Activated naive CD4-positive, alpha-beta T cell (primary cell): ENCODE measurements around the gene JMY.
"Not testable (repeated sequence)": the region's sequence is repeated elsewhere in the genome, so short reads cannot be mapped to it uniquely, and the experiment has no call there.

Experiments
- DNase-seq, 4 experiments: peaks; one replicate each; lab custom pipeline; 2025; lab: John Stamatoyannopoulos, UW

JMY gene

DNA sequence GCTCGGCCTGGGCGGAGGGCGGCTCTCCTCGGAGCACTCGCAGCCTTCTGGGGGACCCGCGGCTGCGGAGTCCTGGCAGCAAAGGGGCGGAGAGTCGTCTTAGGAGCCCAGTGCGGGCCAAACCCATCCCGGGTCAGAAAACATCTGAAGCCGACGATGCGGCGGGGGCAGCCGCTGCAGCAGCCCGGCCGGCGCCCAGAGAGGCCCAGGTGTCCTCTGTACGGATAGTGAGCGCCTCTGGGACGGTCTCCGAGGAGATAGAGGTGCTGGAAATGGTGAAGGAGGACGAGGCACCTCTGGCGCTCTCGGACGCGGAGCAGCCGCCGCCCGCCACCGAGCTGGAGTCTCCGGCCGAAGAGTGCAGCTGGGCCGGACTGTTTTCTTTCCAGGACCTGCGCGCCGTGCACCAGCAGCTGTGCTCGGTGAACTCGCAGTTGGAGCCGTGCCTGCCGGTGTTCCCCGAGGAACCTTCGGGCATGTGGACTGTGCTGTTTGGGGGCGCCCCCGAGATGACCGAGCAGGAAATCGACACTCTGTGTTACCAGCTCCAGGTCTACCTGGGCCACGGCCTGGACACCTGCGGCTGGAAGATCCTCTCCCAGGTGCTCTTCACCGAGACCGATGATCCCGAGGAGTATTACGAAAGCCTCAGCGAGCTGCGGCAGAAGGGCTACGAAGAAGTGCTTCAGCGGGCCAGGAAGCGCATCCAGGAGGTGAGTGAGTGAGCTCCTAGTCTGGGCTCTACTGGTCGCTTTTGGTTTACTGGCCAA lies 1.2 kb downstream of the JMY start:
- DNase-seq: peak; percentile 3 to 18 (median 13)

DNA sequence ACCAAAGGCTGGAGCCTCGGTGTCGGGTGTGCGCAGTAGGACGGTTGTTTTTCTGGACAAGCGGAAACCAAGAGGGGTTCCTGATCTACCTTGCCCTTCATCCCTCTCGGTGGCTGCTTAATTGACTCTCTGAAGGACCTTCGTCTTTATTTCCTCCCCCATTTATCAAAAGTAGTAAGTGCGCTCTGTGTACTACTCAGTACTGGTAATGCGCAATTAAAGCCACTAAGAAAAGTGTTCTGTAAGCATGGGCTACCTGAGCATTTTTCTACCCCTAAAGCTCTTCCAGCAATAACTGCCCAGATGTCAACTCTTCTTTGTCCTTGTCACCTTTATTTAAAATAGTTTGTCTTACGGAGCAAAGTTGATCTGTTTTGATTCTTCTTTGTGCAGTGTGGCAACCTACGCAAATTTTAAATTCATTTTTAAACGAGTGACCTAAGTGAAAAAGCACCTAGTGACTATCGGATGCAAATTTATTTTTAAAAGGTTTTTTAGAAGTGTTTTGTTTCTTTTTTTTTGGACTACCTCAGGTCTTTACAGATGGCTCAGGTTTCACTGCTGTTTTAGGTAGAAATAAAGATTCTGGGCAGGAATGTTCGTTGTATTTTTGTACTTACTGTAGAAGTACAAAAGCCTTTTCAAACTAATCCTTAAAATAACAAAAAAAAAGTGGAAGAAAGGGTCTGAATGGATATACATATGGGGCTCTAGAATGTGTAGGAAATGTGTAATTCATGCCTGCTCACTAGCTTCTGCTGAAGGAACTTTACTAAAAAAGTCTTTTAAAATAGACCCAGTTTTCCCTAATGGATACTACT lies 2.0 kb downstream of the JMY start:
- no peak for DNase-seq

DNA sequence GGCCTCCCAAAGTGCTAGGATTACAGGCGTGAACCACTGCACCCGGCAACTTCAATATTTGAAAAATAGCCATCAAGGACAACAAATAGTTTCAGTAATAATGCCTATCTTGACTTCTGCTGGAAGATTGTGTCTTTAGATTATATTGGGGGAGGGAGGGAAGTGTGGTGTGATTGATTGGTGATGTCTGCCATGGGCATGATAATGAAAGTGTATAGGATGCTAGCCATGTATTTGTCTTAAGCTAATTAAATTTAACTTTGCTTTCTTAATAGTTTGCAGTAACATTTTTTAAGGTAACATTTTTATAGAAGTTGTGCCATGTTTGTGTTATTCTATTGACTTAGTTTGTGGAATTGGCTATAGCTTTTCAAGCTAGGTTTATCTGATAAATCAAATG lies 4.6 kb downstream of the JMY start:
- no peak for DNase-seq

DNA sequence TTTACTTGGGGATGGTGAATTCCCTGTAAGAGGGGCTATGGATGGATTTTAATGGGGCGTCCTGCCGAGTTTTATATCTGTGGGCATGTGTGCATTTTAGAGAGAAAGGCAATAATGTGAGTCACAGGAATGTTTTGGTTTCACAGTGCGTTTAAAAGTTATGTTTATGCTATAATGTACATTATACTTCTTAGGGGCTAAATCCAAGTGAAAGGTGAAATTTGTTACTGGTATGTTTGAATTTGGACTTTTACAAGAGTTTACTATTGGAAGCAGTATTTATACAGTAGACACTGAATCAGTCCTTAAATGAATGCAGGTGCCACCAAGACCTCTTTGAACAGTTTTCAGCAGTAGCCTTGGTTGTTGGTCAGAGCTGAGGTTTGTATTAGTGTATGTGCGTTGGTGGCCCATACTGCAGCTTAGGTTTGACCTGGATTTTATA lies 5.6 kb downstream of the JMY start:
- DNase-seq: no peak

DNA sequence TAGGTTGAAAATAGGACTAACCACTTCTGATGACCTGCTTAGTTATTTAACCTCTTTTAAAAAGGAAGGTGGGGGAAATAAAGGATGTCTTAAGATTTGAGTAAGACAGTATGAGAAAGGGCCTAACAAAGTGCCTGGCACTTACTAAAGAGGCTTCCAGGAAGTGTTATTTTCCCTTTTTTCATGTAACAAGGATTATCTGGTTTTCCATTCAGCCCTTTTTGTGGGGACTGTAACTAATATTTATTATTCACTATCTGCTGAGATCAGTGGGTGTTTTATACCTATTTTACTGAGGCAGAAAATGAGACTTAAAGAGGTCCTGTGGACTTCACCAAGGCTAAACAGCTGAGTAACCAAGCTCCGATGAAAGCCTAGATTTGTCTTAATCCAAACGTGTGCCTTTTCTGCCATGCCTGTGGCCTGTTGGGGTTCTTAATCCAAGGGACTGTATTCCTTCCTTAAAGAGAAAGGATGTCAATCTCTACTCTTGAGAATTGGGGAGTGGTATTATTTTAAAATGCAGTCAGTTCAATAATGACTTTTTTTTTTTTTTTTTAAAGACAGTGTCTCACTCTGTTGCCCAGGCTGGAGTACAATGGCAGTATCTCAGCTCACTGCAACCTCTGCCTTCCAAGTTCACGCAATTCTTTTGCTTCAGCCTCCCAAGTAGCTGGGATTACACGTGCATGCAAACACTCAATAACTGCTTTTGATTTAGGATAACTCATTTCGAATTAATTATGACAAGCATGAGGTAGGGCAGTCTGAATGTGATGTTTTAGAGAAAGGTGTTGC lies 6.5 kb downstream of the JMY start:
- no peak for DNase-seq

DNA sequence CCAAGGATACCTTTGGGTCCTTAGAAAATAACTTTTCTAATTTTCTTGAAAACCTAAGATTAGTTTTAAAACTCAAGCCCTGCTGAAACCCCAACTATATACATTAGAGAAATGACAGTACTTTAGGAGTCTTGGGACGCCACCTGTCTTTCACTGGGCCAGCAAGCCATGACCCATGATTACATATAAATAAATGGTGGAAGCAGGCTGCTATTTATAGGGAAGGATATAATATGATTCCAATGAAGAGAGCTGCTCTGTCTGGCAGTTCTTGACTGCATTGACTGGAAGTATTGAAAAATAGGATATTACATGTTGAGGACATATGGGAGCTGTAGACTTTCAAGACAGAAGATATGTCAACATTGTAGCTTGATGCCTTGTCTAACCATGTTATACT lies 7.3 kb downstream of the JMY start:
- DNase-seq: no peak

DNA sequence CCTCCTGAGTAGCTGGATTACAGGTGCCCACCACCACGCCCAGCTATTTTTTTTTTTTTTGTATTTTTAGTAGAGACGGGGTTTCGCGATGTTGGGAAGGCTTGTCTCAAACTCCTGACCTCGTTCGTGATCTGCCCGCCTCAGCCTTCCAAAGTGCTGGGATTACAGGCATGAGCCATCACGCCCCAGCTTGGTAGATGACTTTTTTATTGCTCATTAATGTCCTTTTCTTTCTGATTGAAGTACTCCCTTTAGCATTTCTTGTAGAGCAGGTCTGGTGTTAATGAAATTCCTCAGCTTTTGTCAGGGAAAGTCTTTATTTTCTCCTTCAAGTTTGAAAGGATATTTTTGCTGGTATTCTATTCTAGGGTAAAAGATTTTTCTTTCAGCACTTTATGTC lies 18.1 kb downstream of the JMY start:
- not testable (repeated sequence) for DNase-seq

DNA sequence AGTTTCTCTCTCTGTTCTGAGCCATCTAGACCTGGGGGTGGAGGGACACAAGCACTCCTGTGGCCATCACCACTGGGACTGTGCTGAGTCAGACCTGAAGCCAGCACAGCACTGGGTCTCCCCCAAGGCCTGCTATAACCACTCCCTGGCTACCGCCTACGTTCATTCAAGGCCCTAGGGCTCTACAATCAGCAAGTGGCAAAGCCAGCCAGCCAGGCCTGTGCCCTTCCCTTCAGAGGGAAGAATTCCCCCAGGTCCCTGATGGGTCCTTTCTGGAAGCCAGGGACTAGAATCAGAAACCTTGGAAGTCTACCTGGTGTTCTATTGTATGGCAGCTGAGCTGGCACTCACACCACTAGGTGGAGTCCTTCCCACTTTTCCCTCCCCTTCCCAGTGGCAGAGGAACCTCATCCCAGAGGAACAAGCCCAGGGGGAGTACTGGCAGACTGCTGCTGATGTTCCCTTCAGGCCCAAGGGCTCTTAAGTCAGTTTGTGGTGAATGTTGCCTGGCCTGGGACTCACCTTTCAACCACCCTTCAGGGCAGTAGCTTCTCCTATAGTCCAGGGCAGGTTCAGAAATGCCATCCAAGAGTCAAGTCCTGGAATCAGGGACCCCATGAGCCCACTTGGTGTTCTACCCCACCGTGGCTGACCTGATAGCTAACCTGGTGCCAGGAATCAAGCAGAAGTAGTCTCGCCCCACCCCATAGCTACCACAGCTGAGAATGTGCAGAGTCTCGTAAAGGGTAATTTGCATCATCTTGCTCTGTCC lies 20.0 kb downstream of the JMY start:
- no peak for DNase-seq

DNA sequence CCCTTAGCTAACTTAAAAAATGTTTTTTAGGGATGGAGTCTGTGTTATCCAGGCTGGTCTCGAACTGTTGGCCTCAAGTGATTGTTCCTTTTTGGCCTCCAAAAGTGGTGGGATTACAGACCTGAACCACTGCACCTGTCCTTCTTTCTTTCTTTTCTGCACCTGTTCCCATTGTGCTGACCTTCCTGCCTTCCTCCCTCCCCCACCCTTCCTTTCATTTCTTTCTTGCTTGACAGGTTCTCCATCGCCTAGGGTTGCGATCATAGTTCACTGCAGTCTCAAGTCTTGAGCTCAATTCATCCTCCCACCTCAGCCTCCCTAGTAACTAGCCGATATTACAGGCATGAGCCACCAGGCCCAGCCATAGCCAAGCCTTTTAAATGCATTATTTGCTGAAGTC lies 20.6 kb downstream of the JMY start:
- no peak for DNase-seq

DNA sequence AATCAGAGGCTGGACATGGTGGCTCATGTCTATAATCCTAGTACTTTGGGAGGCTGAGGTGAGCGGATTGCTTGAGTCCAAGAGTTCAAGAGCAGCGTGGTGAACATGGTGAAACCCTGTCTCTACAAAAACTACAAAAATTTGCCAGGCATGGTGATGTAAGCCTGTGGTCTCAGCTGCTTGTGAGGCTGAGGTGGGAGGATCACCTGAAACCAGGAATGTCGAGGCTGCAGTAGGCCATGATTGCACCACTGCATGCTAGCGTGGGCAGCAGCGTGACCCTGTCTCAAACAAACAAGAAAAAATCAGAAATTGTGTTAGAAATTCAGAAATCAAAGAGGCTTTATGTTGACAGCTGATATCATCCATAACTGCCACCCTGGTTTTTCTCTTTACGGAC lies 21.4 kb downstream of the JMY start:
- DNase-seq: no peak

DNA sequence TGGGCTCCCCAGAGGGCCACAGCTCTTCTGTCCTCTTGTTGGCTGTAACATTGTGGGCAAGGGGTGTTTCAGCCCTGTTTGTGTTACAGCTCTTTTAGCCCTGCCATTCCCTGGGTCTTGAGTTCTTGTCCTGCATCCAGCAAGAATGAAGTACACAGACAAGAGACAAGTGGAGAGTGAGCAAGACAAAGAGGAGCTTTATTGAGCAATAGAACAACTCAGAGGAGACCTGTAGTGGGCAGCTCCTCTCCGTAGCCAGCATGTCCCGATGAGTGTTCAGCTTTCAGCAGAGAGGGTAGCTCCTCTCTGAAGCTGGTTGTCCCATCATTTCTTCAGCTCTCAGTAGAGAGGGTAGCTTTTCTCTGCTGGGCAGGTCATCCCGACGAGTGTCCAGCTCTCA lies 22.9 kb downstream of the JMY start:
- no peak for DNase-seq

DNA sequence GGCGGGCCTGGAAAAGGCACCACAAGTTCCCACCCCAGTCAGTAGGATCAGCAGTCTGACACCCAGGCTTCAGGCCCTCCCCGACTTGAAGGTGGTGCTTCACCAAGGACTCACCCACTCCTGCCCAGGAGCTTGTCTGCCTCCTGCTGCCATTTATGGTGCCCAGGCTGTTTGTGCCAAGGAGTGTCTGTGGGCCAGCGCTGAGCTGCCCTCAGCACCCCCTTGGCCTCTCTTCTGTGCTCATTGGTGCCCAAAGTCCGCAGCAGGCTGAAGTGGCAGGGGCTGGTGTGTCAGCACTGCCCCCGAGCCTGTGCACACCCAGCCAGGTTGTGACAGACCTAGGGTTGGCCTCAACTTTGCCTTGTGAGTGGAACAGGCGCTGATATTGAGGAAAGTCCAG lies 23.5 kb downstream of the JMY start:
- DNase-seq: no peak

DNA sequence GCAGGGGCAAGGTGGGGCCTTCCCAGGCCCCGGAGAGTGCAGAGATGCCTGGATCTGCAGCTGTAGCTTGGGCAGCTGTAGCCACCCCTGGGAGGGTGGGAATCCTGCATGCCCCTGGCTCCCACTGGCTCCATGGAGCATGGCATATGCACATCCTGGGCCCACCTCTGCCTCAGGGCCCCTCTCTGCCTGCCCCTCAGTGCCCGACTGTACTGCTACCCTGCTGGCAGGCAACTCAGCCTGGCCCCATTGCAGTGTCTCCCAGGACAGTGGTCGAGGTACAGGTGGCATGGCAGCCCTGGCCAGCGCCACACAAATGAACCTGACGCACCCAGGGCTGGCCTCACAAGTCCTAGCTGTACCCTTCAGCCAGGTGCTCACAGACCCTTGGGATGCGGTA lies 23.9 kb downstream of the JMY start:
- DNase-seq: no peak

DNA sequence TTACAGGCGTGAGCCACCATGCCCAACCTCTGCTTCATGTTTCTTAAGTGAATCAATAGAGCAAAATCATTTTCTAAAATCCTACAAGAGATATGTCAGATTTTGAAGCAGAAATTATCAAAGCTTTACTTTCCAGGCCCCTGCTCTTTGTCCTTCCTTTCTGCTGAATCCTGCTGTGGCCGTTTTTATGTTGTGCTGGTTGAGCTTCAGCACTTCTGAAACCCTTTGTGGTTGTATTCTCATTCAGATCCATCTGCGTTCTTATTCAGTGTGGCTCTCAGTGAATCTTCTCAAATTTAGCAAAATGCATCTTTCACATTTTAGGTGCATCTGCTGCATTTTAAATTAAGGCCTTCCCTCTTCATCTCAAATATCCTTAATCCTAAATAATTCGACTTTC lies 26.0 kb downstream of the JMY start:
- DNase-seq: no peak

DNA sequence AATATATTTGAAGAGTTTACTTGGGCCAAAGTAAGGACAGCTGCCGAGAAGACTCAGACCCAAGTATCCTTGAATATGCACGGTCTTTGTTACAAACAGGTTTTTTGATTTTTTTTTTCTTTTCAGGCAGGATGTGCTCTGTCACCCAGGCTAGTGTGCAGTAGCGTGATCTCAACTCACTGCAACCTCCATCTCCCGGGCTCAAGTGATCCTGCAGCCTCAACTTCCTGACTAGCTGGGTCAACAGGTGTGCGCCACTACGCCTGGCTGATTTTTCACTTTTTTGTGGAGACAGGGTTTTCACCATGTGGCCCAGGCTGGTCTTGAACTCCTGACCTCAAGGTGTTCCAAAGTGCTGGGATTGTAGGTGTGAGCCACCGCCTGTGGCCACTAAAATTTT lies 27.4 kb downstream of the JMY start:
- no peak for DNase-seq

DNA sequence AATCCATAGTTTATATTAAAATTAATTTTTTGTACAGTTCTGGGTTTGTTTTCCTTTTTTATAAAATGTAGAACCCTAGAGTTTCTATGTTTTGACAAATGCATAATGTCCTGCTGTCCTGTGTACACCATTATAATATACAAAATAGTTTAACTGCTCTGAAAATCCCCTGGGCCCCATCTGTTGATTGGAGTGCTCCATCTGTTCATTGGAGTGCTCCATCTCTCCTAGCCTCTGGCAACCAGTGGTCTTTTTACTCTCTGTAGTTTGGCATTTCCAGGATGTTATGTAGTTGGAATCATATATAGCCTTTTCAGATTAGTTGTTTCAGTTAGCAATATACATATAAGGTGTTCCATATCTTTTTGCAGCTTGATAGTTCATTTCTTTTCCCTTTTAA lies 31.2 kb downstream of the JMY start:
- DNase-seq: no peak

DNA sequence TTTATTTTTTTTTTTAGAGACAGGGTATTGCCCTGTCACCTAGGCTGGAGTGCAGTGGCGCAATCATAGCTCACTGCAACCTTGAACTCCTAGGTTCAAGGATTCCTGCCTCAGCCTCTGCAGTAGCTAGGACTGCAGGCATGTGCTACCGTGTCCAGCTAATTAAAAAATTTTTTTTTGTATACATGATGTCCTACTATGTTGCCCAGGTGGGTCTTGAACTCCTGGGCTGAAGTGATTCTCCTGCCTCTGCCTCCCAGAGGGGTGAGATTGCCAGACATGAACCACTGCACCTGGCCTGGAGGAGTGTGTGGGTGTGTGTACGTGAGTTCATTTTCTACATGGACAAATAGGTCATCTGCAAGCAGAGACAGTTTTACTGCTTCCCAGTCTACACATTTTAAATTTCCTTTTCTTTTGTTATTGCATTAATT lies 33.8 kb downstream of the JMY start:
- no peak for DNase-seq

DNA sequence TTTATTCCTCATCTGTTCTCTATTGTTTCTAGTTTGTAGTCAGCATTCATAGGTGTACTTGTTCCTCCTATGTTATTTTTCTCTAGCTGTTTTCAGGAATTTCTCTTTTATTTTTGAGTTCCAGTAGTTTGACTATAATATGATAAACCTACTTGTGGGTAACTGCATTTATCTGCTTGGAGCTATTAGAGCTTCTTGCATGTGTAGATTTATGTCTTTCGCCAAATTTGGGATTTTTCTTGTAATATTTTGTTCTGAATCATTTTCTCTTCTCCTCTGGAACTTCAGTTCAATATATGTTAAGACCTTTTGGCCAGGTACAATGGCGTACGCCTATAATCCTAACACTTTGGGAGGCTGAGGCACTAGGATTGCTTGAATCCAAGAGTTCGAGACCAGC lies 37.4 kb downstream of the JMY start:
- no peak for DNase-seq

DNA sequence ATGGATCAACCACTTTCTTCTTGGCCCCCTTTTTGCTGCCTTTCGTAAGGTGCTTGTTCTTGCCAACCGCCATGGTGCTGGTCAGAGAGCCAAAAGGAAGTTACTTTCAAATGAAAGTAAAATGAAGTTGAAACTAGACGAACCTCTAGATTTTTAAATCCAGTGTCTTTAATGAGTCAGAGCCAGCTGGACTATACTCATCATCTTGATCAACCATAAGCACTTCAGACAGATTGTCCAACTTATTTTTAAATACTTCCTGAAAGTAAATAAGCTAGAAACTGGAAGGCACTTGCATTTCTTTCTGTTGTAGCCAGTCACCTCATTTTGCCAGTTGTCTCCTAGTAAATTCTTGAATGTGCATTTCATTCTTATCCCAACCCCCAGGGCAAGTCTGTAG lies 48.9 kb downstream of the JMY start:
- DNase-seq: no peak

DNA sequence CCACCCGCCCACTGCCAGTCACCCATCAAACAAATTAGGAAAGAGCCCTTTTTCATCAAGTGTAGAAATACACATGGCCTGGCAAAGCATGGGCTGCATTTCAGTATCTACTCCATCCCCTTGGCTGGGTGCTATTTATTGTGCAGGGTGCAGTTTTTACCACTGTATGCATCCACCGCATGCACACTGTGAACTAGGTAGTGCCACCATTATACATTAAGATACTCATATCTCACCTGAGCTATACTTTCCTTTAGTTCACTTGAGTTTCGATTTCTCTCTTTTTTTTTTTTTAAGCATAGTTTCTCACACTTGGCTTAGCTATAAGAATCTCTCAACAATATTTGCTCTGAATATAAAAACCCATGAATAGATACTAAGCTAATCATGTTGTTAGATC lies 49.4 kb downstream of the JMY start:
- DNase-seq: no peak

DNA sequence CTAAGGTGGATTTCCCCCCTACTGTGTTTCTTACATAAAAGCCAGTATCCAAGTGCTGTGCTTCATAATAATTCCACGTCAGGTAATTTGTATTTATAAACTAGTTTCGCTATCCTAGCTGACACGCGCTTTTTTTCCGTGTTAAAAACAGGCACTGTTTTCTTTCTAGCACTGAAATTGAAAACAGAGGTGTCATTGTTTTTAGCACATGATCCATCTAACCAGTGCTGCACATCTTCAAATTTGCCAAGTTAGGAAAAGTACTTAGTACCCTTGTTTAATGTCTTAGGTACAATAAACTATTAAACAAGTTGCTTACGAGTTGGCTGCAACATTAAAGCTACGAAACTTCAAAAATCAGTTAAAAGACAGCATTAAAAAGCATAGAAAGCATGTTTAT lies 49.9 kb downstream of the JMY start:
- DNase-seq: no peak

DNA sequence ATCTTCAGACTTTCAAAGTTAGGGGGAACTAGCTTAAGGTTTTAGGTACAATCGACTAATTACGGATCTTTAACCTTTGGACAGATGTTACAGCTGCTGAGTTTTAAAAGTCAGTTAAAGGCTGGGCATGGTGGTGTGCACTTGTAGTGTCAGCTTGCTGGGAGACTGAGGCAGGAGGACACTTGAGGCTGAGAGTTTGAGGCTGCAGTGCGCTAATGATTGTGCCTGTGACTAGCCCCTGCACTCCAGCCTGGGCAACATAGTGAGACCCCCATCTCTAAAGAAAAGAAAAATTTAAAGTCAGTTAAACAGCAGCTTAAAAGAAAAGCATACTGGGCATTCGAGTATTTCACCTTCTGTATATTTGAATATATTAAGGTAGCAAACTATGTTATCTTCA lies 51.4 kb downstream of the JMY start:
- no peak for DNase-seq
